Right lobe of liver (tissue), 6 donors: ENCODE results near the gene LRBA. TPM values are rescaled to one million over a fixed set of nuclear protein-coding genes. Genes with fewer than 3 reads are reported as not detected.
A peak's percentile ranks its signal among the peaks of the same experiment; 100 is the strongest.
"Not testable (repeated sequence)": the region's sequence is repeated elsewhere in the genome, so short reads cannot be mapped to it uniquely, and the experiment has no call there.

Experiments
- ATAC-seq, 4 donors: fragments of 200-7000 bp; cut with Tn5 transposase; one replicate each; pipeline ENCODE4 v1.9.1; 2020; ENCODE audit warnings: mild to moderate bottlenecking in 4 of 4, moderate library complexity in 4 of 4
- DNase-seq, 3 donors: peaks; one replicate each; pipeline ENCODE4 v3.0.0-alpha.2; 2020
- H3K27ac ChIP-seq, 3 donors: fragments of 200-600 bp; one replicate each; pipeline ENCODE4 v1.8.0; 2022
- H3K27me3 ChIP-seq, 2 donors: fragments of 200-600 bp; one replicate each; pipeline ENCODE4 v1.8.0; 2022
- H3K36me3 ChIP-seq, 4 donors: fragments of 200-600 bp; sonication (generic) in 1 of 4; one replicate each; pipeline versions ENCODE4 v1.5.1 to v1.8.0; 2017 to 2022; ENCODE audit warnings: control low read depth in 1 of 4
- H3K4me1 ChIP-seq, 4 donors: fragments of 200-600 bp; sonication (generic) in 1 of 4; one replicate each; pipeline versions ENCODE4 v1.5.1 to v1.8.0; 2017 to 2022; ENCODE audit warnings: control low read depth in 1 of 4
- H3K4me3 ChIP-seq, 3 donors: fragments of 200-600 bp; one replicate each; pipeline ENCODE4 v1.8.0; 2022
- H3K9me3 ChIP-seq, 4 donors: fragments of 200-600 bp; sonication (generic) in 1 of 4; one replicate each; pipeline versions ENCODE4 v1.5.1 to v1.8.0; 2017 to 2022; ENCODE audit warnings: control low read depth in 1 of 4
- CTCF ChIP-seq, 4 donors: fragments of 200-600 bp in 3 of 4; fragments of 450-650 bp in 1 of 4; IDR thresholded peaks; one replicate each; pipeline versions ENCODE4 v1.5.1 to v1.8.0; 2016 to 2022; ENCODE audit warnings: antibody characterized with exemption in 4 of 4, mild to moderate bottlenecking in 2 of 4
- POLR2A ChIP-seq: fragments of 450-650 bp; IDR thresholded peaks from one replicate; pipeline ENCODE4 v1.6.1; 2017; ENCODE audit warnings: antibody characterized with exemption, mild to moderate bottlenecking
- WGBS: methylation state at CpG from one replicate; pipeline ENCODE4 v1.1.6; 2018; ENCODE audit warnings: low coverage, low lambda C conversion rate; ENCODE audit not compliant: insufficient coverage; ENCODE audit errors: missing lambda C conversion rate; 5-methylcytosine and 5-hydroxymethylcytosine counted together
- intact Hi-C, 2 donors: fragments of 100-400 bp; cut with DNase I; formaldehyde crosslinking; loops; one replicate each; pipeline versions ENCODE4 v1.11.2 to v1.14.1; 2022
- total RNA-seq, 6 experiments: library from RNA; depleted of rRNA in 2 of 6; stranded (reverse); fragments of >200 nt in 2 of 6; fragmentation: NEBNext Ultra II Directional in 3 of 6; extraction: Animal tissue kit (Norgen Biotek cat#: 25700) in 3 of 6; gene quantifications; one replicate each; pipeline versions ENCODE4 v1.1.0 to v1.2.4, GENCODE V29; 2016 to 2023
- donor health status: DM: no; HTN: yes; CAD: no.
- donor health status: DM: no; HTN: no; CAD: no.
- donor health status: DM: no; HTN: no; CAD: no.
- donor health status: DM: no; HTN: yes; CAD: no.
- donor health status: DM: no; HTN: yes; CAD: no.

The LRBA gene
- total RNA-seq, 6 experiments from 2014 or later: 18.9 to 48.1 (median 24.5) TPM

GRCh38 chr4:150510176-150510865, 504.8 kb downstream of the LRBA start:
- DNase-seq (no peak), ATAC-seq (no peak)
- 72% methylated on average over 6 of the region's 6 CpGs for WGBS

GRCh38 chr4:150507656-150508055, 507.4 kb downstream of the LRBA start:
- H3K4me1 ChIP-seq, ATAC-seq, H3K27ac ChIP-seq, H3K4me3 ChIP-seq, intact Hi-C loops, DNase-seq, H3K27me3 ChIP-seq, H3K9me3 ChIP-seq, H3K36me3 ChIP-seq: not testable (repeated sequence)
- 93% methylated on average over 3 of the region's 3 CpGs for WGBS

More at GRCh38 chr4:150510176-150510865, 504.8 kb downstream of the LRBA start:
- intact Hi-C loops: no loop called here
- Histone ChIP-seq H3K27ac (no peak overlapping the region), H3K27me3 (no peaks in the 10 kb centered on the region), H3K4me1 (peaks cover 0 to 8% (median 0%) of the 10 kb centered on the region in 4 donors), H3K36me3 (no peaks in the 10 kb centered on the region), H3K4me3 (no peak overlapping the region), H3K9me3 (no peaks in the 10 kb centered on the region)
- TF ChIP-seq POLR2A: no peak
- no peak for TF ChIP-seq CTCF (IDR thresholded peaks at IDR 0.05)

GRCh38 chr4:150501983-150502382, 513.1 kb downstream of the LRBA start:
- Histone ChIP-seq H3K9me3 (no peaks in the 10 kb centered on the region), H3K27ac (no peak overlapping the region), H3K27me3 (no peaks in the 10 kb centered on the region), H3K4me1 (no peaks in the 10 kb centered on the region), H3K36me3 (no peaks in the 10 kb centered on the region), H3K4me3 (no peak overlapping the region)
- intact Hi-C loops: no loop called here
- ATAC-seq: no peak
- TF ChIP-seq POLR2A (no peak), CTCF (IDR thresholded peaks at IDR 0.05) (no peak)
- no peak for DNase-seq

GRCh38 chr4:150501009-150501727, 513.9 kb downstream of the LRBA start:
- Histone ChIP-seq H3K36me3 (no peaks in the 10 kb centered on the region), H3K9me3 (no peaks in the 10 kb centered on the region), H3K4me1 (no peaks in the 10 kb centered on the region), H3K27me3 (no peaks in the 10 kb centered on the region), H3K27ac (no peak overlapping the region), H3K4me3 (no peak overlapping the region)
- WGBS: 71% methylated on average over 6 of the region's 6 CpGs
- no peak for TF ChIP-seq POLR2A
- TF ChIP-seq CTCF (IDR thresholded peaks at IDR 0.05): no peak
- ATAC-seq: peak in 3 of 4 donors; percentile 41 to 94 (median 62)
- no peak for DNase-seq
- intact Hi-C loops: no loop called here

GRCh38 chr4:150497612-150498011, 517.5 kb downstream of the LRBA start:
- no peaks in the 10 kb centered on the region for H3K27me3 ChIP-seq
- H3K4me1 ChIP-seq: no peaks in the 10 kb centered on the region
- no peak for ATAC-seq
- WGBS: 84% methylated on average over 3 of the region's 3 CpGs
- no peak overlapping the region for H3K4me3 ChIP-seq
- no peak for DNase-seq
- no peak for TF ChIP-seq POLR2A
- intact Hi-C loops: no loop called here
- no peaks in the 10 kb centered on the region for H3K9me3 ChIP-seq
- no peaks in the 10 kb centered on the region for H3K36me3 ChIP-seq
- H3K27ac ChIP-seq: no peak overlapping the region
